ENCODE data around the gene EHD3.

EHD3 gene

DNA sequence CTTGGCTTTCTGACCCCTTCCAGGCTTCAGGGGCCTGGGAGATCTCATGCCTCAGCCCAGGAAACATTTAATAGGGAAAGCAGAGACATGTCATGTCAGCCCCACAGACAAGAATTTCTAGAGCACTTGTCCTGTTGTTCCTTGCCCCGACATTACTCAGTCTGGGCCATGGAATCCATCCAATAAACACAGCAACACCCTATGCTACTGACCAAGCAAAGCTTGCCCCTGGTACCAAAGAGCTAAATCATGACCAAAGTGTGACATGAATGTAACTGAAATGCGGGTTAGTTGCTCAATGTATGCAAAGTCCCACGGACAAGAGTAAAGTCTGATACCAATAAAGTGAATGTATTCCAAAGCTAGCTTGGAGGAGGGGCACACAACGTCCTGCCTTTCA is 35.1 kb downstream of the EHD3 start:
- TF ChIP-seq, protein P1, sequence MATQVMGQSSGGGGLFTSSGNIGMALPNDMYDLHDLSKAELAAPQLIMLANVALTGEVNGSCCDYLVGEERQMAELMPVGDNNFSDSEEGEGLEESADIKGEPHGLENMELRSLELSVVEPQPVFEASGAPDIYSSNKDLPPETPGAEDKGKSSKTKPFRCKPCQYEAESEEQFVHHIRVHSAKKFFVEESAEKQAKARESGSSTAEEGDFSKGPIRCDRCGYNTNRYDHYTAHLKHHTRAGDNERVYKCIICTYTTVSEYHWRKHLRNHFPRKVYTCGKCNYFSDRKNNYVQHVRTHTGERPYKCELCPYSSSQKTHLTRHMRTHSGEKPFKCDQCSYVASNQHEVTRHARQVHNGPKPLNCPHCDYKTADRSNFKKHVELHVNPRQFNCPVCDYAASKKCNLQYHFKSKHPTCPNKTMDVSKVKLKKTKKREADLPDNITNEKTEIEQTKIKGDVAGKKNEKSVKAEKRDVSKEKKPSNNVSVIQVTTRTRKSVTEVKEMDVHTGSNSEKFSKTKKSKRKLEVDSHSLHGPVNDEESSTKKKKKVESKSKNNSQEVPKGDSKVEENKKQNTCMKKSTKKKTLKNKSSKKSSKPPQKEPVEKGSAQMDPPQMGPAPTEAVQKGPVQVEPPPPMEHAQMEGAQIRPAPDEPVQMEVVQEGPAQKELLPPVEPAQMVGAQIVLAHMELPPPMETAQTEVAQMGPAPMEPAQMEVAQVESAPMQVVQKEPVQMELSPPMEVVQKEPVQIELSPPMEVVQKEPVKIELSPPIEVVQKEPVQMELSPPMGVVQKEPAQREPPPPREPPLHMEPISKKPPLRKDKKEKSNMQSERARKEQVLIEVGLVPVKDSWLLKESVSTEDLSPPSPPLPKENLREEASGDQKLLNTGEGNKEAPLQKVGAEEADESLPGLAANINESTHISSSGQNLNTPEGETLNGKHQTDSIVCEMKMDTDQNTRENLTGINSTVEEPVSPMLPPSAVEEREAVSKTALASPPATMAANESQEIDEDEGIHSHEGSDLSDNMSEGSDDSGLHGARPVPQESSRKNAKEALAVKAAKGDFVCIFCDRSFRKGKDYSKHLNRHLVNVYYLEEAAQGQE (IDR thresholded peaks at IDR 0.05; ENCODE audit: insufficient replicate concordance, low read depth), result no peak
- TF ChIP-seq POLR2AphosphoS5 (IDR thresholded peaks at IDR 0.05; ENCODE audit: low read depth) (no peak), SPI1 (IDR thresholded peaks at IDR 0.05; ENCODE audit: borderline replicate concordance, low read depth) (no peak), GABPA (IDR thresholded peaks at IDR 0.05; ENCODE audit: low read depth) (no peak)
- TF ChIP-seq, protein P2, sequence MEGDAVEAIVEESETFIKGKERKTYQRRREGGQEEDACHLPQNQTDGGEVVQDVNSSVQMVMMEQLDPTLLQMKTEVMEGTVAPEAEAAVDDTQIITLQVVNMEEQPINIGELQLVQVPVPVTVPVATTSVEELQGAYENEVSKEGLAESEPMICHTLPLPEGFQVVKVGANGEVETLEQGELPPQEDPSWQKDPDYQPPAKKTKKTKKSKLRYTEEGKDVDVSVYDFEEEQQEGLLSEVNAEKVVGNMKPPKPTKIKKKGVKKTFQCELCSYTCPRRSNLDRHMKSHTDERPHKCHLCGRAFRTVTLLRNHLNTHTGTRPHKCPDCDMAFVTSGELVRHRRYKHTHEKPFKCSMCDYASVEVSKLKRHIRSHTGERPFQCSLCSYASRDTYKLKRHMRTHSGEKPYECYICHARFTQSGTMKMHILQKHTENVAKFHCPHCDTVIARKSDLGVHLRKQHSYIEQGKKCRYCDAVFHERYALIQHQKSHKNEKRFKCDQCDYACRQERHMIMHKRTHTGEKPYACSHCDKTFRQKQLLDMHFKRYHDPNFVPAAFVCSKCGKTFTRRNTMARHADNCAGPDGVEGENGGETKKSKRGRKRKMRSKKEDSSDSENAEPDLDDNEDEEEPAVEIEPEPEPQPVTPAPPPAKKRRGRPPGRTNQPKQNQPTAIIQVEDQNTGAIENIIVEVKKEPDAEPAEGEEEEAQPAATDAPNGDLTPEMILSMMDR (IDR thresholded peaks at IDR 0.05; ENCODE audit: insufficient read depth, low read length), result no peak
- no peaks in the 10 kb centered on the region for H3K27me3 ChIP-seq (ENCODE audit: insufficient read depth, poor library complexity, severe bottlenecking)
- no peak for DNase-seq (ENCODE audit: low read depth in 1 of 2, low spot score in 1 of 2)
- H3K4me3 ChIP-seq (replicated peaks; ENCODE audit: insufficient read depth, low read length), result no peak overlapping the region
- no peak overlapping the region for H3K27ac ChIP-seq (replicated peaks)

DNA sequence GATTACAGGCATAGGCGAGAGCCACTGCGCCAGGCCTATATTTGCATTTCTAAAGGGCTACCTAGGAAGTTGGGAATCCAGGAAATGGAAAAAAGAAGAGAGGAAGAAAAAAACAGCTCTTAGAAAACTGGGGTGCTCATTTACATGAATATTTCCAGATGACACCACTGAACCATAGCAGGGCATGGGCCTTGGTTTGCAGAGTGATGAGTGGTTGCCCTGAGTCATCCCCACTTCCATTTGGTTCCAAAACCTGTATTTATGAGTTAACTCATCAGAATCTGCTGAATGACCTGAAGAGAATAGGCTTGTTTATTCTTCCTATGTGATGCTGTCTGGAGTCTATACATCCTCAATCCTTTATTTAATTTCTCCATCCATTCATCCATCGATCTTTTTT is 36.2 kb downstream of the EHD3 start:
- H3K27ac ChIP-seq (replicated peaks), result no peak overlapping the region
- no peak for DNase-seq (ENCODE audit: low read depth in 1 of 2, low spot score in 1 of 2)
- no peak for TF ChIP-seq POLR2AphosphoS5 (IDR thresholded peaks at IDR 0.05; ENCODE audit: low read depth)
- TF ChIP-seq, protein P2 (IDR thresholded peaks at IDR 0.05; ENCODE audit: insufficient read depth, low read length), result no peak
- no peaks in the 10 kb centered on the region for H3K27me3 ChIP-seq (ENCODE audit: insufficient read depth, poor library complexity, severe bottlenecking)
- H3K4me3 ChIP-seq (replicated peaks; ENCODE audit: insufficient read depth, low read length), result no peak overlapping the region

DNA sequence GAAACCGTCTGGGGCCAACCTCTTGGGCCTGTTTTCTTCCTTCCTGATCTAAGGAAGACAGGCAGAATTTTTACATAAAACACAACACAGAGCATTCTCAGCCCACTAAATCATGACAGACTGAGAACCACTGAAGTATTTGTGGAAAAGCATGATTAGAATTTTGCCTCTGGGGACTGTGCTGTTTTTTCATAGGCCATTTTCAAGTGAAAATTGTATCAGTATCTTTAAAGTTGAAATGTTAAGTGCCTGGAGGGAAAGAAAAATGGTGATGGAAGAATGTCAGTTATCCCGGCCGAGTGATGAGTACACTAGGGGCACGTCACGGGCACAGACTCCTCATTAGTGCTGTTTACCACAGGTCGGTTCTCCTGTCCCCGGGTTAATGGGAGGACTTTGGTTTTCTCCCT is 36.9 kb downstream of the EHD3 start:
- Histone ChIP-seq H3K4me3 (replicated peaks; ENCODE audit: insufficient read depth, low read length) (no peak overlapping the region), H3K27me3 (ENCODE audit: insufficient read depth, poor library complexity, severe bottlenecking) (no peaks in the 10 kb centered on the region), H3K27ac (replicated peaks) (no peak overlapping the region)
- TF ChIP-seq POLR2AphosphoS5 (IDR thresholded peaks at IDR 0.05; ENCODE audit: low read depth) (no peak), SPI1 (IDR thresholded peaks at IDR 0.05; ENCODE audit: borderline replicate concordance, low read depth) (no peak), GABPA (IDR thresholded peaks at IDR 0.05; ENCODE audit: low read depth) (no peak)
- DNase-seq (ENCODE audit: low read depth in 1 of 2, low spot score in 1 of 2), result no peak

DNA sequence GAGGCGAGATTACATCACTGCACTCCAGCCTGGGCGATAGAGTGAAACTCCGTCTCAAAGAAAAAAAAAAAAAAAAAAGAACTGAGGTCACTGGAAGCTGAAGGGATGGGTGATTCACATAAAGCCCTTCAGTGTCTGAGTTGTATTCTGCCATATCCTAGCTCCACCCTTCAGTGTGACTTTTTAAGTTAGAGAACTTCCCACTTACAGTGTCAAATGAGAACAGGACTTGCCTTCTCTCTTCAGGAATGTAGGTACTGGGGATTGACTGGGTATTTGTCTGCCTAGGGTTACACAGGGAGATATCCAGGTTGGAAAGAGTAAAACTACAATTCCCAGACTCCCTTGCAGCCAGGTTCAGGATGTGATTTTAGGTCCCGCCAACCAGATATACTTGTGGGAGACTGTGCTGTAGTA is 37.9 kb downstream of the EHD3 start:
- Histone ChIP-seq H3K27me3 (ENCODE audit: insufficient read depth, poor library complexity, severe bottlenecking) (no peaks in the 10 kb centered on the region), H3K27ac (replicated peaks) (no peak overlapping the region), H3K4me3 (replicated peaks; ENCODE audit: insufficient read depth, low read length) (no peak overlapping the region)
- DNase-seq (ENCODE audit: low read depth in 1 of 2, low spot score in 1 of 2), result no peak
- TF ChIP-seq, protein P2 (IDR thresholded peaks at IDR 0.05; ENCODE audit: insufficient read depth, low read length), result no peak
- no peak for TF ChIP-seq POLR2AphosphoS5 (IDR thresholded peaks at IDR 0.05; ENCODE audit: low read depth)
- no peak for TF ChIP-seq GABPA (IDR thresholded peaks at IDR 0.05; ENCODE audit: low read depth)

DNA sequence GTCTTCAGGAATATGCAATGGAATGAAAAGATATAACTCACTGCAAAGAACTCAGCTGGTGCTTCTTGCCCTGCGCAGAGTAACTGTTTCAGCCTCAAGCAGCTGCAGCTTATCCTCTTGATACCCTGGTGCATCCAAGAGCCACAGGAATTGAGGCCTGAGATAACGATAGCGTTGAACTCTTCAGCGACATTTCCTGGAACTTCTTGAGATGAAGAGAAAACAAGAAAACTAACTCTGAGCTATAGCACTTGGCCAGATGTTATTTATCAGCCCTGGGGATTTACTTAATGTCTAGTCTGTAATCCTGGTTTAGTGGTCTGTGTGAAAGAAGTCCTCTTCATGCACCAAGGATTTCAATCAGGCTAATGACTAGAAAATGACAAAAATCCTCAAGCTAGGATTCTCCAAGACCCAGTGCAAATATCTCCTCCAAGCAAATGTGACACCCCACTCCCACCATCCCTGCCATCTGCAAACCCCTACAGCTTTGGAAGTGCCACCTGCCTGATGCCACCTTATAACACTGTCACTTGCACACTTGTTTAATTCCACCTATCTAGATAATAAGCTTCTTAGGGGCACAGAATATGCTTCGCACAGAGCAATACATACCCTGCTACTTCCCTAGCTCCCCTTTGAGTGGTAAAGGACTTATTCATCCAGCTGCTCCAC is 40.6 kb downstream of the EHD3 start:
- no peak overlapping the region for H3K4me3 ChIP-seq (replicated peaks; ENCODE audit: insufficient read depth, low read length)
- no peak overlapping the region for H3K27ac ChIP-seq (replicated peaks)

More for the DNA sequence above, 40.6 kb downstream of the EHD3 start:
- TF ChIP-seq, protein P1 (IDR thresholded peaks at IDR 0.05; ENCODE audit: insufficient replicate concordance, low read depth), result no peak
- TF ChIP-seq, protein P2 (IDR thresholded peaks at IDR 0.05; ENCODE audit: insufficient read depth, low read length), result no peak
- TF ChIP-seq SPI1 (IDR thresholded peaks at IDR 0.05; ENCODE audit: borderline replicate concordance, low read depth) (no peak), POLR2AphosphoS5 (IDR thresholded peaks at IDR 0.05; ENCODE audit: low read depth) (no peak), GABPA (IDR thresholded peaks at IDR 0.05; ENCODE audit: low read depth) (no peak)
- H3K27me3 ChIP-seq (ENCODE audit: insufficient read depth, poor library complexity, severe bottlenecking), result no peaks in the 10 kb centered on the region
- DNase-seq (ENCODE audit: low read depth in 1 of 2, low spot score in 1 of 2), result no peak
